ENCODE measurements around the gene FMC1.
A peak's percentile ranks its signal among the peaks of the same experiment; 100 is the strongest.
"Not testable (repeated sequence)": the region's sequence is repeated elsewhere in the genome, so short reads cannot be mapped to it uniquely, and the experiment has no call there.

FMC1 gene

DNA sequence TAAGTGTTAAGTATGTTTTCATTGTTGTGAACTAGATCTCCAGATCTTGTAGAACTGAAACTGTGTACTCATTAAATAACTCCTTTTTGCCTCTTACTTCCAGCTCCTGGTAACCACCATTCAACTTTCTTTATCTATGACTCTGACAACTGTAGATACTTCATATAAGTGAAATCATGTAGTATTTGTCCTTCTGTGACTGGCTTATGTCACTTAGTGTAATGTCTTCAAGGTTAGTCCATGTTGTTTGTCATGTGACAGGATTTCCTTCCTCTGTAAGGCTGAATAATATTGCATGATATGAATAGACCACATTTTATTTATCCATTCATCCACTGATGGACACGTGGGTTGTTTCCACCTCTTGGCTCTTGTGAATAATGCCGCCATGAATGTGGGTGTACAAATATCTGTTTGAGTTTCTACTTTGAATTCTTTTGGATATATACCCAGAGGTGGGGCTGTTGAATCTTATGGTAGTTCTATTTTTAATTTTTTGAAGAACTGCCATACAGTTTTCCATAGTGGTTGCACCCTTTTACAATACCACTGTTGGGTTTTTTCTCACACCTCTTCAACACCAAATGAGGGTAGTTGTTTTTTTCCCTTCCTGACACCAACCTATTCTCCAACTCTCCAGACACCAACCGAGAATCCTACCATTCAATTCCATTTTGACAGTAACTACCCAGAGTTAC, 10.7 kb upstream of the FMC1 start:
- FAIRE-seq (no peak), DNase-seq (ENCODE audit: insufficient read length, low spot score) (no peak)
- TF ChIP-seq POLR2A (IDR thresholded peaks at IDR 0.05; ENCODE audit: low read depth, low read length): no peak

DNA sequence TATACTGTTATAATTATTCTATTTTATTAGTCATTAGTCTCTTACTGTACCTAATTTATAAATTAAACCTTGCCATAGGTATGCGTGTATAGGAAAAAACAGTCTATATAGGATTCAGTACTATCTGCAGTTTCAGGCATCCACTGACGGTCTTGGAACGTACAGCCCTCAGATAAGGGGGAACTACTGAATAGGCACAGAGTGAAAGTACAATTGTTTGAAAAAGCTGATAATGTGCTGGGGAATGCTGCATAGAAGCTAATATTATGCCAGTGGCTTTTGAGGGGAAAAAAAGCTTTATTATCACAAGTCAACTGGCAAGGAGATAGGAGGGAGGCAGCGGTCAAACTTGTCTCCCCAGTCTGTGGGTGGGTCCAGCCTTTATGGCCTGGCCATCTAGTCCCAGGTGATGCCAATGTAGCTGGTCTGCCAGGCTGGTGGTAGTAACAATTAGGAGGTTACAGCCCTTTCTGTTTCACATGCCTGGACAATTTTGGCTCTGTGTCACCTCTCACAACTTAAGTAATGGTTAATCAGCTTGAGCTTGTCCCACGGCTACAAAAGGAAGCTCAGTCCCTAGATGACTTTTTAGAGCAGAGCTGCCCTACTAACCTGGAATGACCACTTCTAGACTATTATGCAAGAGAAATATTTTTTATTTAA, 8.3 kb upstream of the FMC1 start:
- TF ChIP-seq POLR2A (IDR thresholded peaks at IDR 0.05; ENCODE audit: low read depth, low read length): no peak
- no peak for DNase-seq (ENCODE audit: insufficient read length, low spot score)
- FAIRE-seq: no peak

DNA sequence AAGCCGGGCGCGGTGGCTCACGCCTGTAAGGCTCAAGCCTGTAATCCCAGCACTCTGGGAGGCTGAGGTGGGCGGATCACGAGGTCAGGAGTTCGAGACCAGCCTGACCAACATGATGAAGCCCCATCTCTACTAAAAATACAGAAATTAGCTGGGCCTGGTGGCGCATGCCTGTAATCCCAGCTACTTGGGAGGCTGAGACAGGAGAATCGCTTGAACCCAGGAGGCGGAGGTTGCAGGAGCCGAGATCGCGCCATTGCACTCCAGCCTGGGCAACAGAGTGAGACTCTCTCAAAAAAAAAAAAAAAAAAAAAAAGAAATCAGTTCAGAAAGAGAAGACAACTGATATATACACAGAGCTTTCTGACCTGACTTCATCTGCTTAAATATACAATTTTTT, 7.7 kb upstream of the FMC1 start:
- DNase-seq (ENCODE audit: insufficient read length, low spot score); FAIRE-seq: not testable (repeated sequence)

DNA sequence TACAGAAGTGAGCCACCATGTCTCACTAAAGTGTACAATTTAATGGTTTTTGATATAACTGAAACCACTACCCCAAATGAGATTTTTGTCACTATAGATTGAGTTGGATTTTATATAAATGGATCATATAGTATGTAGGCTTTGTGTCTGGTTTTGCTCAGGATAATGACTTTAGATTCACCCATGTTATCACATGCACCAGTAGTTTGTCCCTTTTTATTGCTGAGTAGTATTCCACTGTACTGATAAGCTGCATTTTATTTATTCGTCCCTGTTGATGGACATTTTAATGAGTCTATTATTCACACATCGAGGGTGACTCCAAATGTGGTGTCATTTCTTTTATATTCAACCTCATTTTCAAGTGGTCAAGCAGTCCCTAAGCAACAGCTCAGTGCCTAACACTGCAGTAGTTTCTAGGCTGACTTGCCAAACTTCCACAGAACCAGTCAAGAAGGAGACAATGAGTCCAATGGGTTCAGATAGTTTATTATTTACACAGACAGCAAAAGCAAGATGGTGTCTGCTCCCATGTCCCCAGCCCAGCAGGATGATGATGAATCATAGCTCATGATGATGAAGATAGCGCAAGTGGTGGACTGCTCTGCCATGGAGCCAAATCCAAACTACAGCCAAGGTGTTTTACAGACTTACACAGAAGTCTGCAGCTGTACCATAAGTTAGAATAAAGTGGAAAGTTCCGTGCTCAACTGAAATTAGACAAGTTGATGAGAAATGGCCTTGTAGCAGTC, 6.6 kb upstream of the FMC1 start:
- no peak for TF ChIP-seq POLR2A (IDR thresholded peaks at IDR 0.05; ENCODE audit: low read depth, low read length)
- FAIRE-seq: no peak

DNA sequence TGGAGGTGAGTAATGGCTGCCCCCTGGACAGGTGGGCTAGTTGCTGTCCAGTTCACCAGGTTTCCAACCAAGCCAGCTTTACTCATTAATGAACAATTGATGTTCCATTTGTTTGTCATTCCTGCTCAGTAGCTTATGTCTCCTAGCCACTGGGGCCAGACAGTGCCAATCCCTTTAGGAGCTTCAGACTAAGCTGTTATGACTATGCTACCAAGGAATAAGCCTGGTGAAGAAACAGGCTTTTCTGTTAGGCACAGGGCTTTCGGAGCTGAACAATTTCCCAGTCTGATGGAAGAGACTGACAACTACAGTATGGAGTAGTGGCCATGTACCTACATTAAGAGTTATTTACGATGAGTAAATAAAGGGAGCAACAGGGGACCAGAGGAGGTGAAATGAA, 2.1 kb upstream of the FMC1 start:
- DNase-seq (ENCODE audit: insufficient read length, low spot score) (no peak), FAIRE-seq (no peak)
- no peak for TF ChIP-seq POLR2A (IDR thresholded peaks at IDR 0.05; ENCODE audit: low read depth, low read length)

More for the DNA sequence above, 6.6 kb upstream of the FMC1 start:
- DNase-seq (ENCODE audit: insufficient read length, low spot score): no peak

DNA sequence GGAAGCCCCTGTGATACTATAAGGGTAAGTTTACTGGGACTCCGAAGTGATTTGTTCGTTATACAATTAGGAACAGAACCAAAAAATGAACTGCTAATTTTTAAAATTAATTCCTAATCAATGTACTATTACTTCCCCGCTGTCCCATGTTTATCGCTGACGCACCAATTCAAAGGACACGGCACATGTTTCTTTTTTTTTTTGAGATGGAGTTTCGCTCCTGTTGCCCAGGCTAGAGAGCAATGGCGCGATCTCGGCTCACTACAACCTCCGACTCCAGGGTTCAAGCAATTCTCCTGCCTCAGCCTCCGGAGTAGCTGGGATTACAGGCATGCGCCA, 1.5 kb upstream of the FMC1 start:
- DNase-seq (ENCODE audit: insufficient read length, low spot score) (no peak), FAIRE-seq (no peak)
- no peak for TF ChIP-seq POLR2A (IDR thresholded peaks at IDR 0.05; ENCODE audit: low read depth, low read length)

DNA sequence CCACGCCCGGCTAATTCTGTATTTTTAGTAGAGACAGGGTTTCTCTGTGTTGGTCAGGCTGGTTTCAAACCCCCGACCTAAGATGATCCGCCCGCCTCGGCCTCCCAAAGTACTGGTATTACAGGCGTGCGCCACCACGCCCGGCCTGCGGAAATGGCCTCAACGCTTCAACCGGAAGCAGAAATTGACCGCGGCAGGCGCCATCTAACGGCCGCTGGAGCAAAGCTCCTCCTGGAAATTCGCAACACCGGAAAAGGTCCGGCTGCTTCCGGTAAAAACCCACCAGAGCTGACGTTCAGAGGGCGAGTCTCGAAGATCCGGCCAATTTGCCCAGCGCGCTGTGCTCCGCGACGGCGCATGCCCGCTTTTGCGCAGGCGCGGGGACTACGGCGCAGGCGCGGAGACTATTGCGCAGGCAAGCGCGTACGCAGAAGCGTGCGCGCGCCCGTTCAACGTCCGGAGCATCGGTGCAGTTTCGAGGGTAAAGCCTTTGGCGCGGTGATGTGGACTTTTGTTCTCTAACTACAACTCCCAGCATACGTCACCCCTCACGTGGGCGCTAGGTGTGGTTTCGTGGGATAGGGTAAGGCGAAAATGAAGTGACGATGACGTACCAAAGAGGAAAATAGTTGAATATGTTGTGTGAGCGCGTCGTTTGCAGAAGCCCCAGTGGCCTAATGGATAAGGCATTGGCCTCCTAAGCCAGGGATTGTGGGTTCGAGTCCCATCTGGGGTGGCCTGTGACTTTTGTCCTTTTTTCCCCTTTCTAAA, 915 bp upstream of the FMC1 start:
- peak; percentile 52 for FAIRE-seq
- TF ChIP-seq POLR2A (IDR thresholded peaks at IDR 0.05; ENCODE audit: low read depth, low read length): 0 out of 2 replicates have a peak, but pooled peaks have one; percentile 25
- DNase-seq (ENCODE audit: insufficient read length, low spot score): peak; percentile 68

DNA sequence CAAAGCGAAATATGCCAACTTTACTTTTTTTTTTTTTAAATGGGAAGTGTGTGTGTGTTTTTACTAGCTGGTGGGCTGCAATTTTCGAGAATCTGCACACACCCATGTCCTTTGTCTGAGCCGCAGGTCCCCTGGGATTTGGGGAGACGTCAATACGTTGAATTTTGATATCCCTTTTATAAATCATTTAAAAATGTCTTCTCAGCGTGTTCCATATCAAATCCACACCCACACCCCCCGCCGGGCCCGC, 404 bp upstream of the FMC1 start:
- no peak for TF ChIP-seq POLR2A (IDR thresholded peaks at IDR 0.05; ENCODE audit: low read depth, low read length)
- FAIRE-seq: no peak
- DNase-seq (ENCODE audit: insufficient read length, low spot score): no peak

DNA sequence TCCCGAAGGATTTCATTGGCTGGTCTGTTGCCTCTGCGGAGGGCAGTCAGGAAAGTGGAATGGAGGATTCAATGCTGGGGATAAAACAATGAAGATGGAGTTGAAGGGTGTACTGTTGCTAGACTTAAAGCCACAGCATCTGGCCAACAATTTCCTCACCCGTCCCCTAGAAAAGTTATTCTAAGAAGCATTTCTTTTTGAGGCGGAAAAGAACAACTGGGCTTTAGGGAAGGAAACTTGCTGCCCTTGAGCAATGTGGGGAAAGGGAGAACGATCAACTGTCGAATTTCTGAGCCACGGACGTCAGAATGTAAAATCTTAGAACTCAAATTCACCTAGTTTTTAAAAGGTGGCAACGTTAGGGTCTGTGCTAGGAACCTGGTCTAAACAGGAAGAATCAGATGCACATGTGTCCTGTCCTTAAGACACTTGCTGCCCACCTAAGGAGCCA, 664 bp downstream of the FMC1 start:
- no peak for DNase-seq (ENCODE audit: insufficient read length, low spot score)
- TF ChIP-seq POLR2A (IDR thresholded peaks at IDR 0.05; ENCODE audit: low read depth, low read length): no peak
- FAIRE-seq: no peak

DNA sequence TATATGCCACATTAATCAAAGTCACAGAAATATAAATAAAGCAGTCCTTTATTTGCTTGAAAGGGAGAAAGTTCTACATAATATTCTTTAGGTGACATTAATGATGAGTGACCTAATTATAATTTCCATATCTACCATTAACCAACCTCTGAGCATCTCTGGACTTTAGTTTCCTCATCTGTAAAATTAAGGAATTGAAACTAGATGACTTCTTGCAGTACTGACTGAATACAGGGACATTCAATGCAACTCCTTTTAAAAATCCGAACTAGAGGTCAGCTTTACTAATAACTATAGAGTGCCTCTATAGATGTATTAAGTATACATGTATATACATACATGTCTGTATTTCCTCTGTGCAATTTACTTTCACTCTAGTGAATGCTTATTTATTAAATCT, 3.9 kb downstream of the FMC1 start:
- no peak for FAIRE-seq
- TF ChIP-seq POLR2A (IDR thresholded peaks at IDR 0.05; ENCODE audit: low read depth, low read length): no peak

DNA sequence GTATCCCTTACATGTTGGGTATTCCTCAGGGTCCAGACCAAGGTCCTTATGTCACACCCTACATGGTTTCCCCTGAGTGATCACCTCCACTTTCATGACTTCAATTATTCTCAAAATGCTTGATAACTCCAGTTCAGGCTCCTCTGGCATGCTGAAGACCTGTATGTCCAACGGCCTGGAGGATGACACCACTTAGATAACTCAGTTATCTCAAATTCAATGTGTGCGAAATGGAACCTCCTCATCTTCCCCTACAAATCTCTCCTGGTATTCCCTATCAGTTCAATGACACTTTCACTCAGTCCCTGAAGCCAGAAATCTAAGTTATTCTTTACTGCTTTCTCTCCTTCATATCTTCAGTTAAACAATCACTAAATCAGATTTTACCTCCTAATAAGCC, 9.9 kb downstream of the FMC1 start:
- no peak for TF ChIP-seq POLR2A (IDR thresholded peaks at IDR 0.05; ENCODE audit: low read depth, low read length)
- FAIRE-seq (no peak), DNase-seq (ENCODE audit: insufficient read length, low spot score) (no peak)

More for the DNA sequence above, 3.9 kb downstream of the FMC1 start:
- DNase-seq (ENCODE audit: insufficient read length, low spot score): no peak

DNA sequence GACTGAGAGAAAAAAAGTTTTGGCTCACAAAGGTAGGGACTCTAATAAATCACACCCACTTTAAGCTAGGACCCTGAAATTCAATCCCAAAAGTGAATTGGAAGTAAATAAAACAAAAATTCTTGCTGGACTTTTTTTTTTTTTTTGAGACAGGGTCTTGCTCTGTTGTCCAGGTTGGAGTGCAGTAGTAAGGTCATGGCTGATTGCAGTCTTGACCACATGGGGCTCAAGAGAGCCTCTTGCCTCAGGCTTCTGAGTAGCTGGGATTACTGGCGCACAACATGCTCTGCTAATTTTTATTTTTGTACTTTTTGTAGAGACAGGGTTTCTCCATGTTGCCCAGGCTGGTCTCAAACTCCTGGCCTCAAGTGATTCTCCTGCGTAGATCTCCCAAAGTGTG, 13.6 kb downstream of the FMC1 start:
- FAIRE-seq: no peak

DNA sequence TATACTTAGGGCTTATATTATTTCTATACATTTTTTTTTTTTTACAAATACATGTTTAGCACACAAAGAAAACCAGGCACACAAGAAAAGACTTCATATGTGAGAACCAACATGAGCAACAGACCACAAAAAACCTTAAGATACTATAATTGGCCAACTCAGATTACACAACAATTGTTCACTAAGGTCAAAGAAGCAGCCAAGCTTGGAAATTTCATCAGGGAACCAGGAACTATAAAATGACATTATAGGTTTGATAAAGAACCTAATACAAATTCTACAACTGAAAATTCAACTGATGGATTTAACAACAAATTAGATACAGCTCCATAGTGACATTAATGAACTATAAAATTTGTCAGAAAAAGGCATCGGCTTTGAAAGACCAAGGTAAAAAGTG, 14.2 kb downstream of the FMC1 start:
- no peak for TF ChIP-seq POLR2A (IDR thresholded peaks at IDR 0.05; ENCODE audit: low read depth, low read length)
- DNase-seq (ENCODE audit: insufficient read length, low spot score): no peak
- no peak for FAIRE-seq

More for the DNA sequence above, 13.6 kb downstream of the FMC1 start:
- TF ChIP-seq POLR2A (IDR thresholded peaks at IDR 0.05; ENCODE audit: low read depth, low read length): no peak
- no peak for DNase-seq (ENCODE audit: insufficient read length, low spot score)

DNA sequence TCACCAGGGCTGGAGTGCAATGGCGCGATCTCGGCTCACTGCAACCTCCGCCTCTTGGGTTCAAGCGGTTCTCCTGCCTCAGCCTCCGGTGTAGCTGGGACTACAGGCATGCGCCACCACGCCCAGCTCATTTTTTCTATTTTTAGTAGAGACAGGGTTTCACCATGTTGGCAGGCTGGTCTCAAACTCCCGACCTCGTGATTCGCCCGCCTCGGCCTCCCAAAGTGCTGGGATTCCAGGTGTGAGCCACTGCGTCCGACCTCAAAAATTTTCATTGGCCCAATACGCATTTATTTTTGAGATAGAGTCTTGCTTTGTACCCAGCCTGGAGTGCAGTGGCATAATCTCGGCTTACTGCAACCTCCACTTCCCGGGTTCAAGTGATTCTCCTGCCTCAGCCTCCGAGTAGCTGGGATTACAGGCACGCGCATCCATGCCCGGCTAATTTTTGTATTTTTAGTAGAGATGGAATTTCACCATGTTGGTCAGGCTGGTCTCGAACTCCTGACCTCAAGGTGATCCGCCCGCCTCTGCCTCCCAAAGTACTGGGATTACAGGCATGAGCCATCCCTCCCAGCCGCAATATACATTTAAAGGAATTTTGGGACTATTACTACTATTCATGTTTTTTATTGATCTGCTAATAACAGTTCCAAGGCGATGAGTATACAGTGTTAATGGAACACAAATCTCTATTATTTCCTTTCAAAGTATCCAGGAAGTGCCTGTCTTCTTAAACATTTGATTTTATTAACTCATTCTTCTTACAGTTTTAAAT, 16.8 kb downstream of the FMC1 start:
- not testable (repeated sequence) for FAIRE-seq; DNase-seq (ENCODE audit: insufficient read length, low spot score)

All from H54 (cell line).